GM19240 (cell line): ENCODE measurements around the gene LGR4.

Experiments
- DNase-seq: peaks from one replicate; pipeline ENCODE4 v3.0.0; 2011; ENCODE audit warnings: low spot score; ENCODE audit not compliant: insufficient read length

The LGR4 gene

GRCh38 chr11:27487706-27488105 lies 15.1 kb upstream of the LGR4 start:
- DNase-seq: no peak

- no peak for DNase-seq
These were observed 13.6 kb upstream of the LGR4 start for GRCh38 chr11:27485930-27486773.

- no peak for DNase-seq
These were observed 10.2 kb upstream of the LGR4 start for GRCh38 chr11:27482793-27483192.

- DNase-seq: no peak
These were observed 9.4 kb upstream of the LGR4 start for GRCh38 chr11:27481992-27482391.

GRCh38 chr11:27477831-27478230 lies 5.2 kb upstream of the LGR4 start:
- DNase-seq: no peak

- DNase-seq: no peak
These were observed 4.7 kb upstream of the LGR4 start for GRCh38 chr11:27477243-27477642.

GRCh38 chr11:27475622-27476021 lies 3.0 kb upstream of the LGR4 start:
- no peak for DNase-seq

GRCh38 chr11:27473017-27473406 lies 422 bp upstream of the LGR4 start:
- no peak for DNase-seq

- no peak for DNase-seq
These were observed 797 bp downstream of the LGR4 start for GRCh38 chr11:27471589-27472397.

GRCh38 chr11:27470826-27471588 lies 1.6 kb downstream of the LGR4 start:
- DNase-seq: no peak

- no peak for DNase-seq
These were observed 2.4 kb downstream of the LGR4 start for GRCh38 chr11:27470166-27470565.

- DNase-seq: no peak
These were observed 3.4 kb downstream of the LGR4 start for GRCh38 chr11:27468995-27469695.

- no peak for DNase-seq
These were observed 4.2 kb downstream of the LGR4 start for GRCh38 chr11:27468209-27468994.

- DNase-seq: no peak
These were observed 5.2 kb downstream of the LGR4 start for GRCh38 chr11:27467181-27467913.

GRCh38 chr11:27466363-27466762 lies 6.2 kb downstream of the LGR4 start:
- DNase-seq: no peak

- no peak for DNase-seq
These were observed 7.0 kb downstream of the LGR4 start for GRCh38 chr11:27465629-27466028.

- no peak for DNase-seq
These were observed 7.7 kb downstream of the LGR4 start for GRCh38 chr11:27464909-27465308.

GRCh38 chr11:27464289-27464696 lies 8.3 kb downstream of the LGR4 start:
- DNase-seq: no peak

- DNase-seq: no peak
These were observed 10.0 kb downstream of the LGR4 start for GRCh38 chr11:27462543-27462942.
